Astrocyte of the spinal cord (primary cell): Measurements from ENCODE around the gene SOX6.

ENCODE experiments used
- DNase-seq: peaks from one replicate; pipeline ENCODE4 v3.0.0; 2011; ENCODE audit warnings: low read depth, low spot score
- H3K4me3 ChIP-seq: 2 replicates; pipeline ENCODE4 v1.5.1; 2011; ENCODE audit warnings: low read depth, mild to moderate bottlenecking, low read length, moderate library complexity
- in situ Hi-C: cut with HindIII; loops from 2 replicates; pipeline ENCODE4 v1.10.0; 2017; ENCODE audit warnings: low sequenced_read_pairs
- TF ChIP-seq, protein P1 (sequence below): IDR thresholded peaks from 2 replicates; pipeline ENCODE4 v1.5.1; 2012; ENCODE audit warnings: low read depth, mild to moderate bottlenecking, low read length, inconsistent platforms

SOX6 gene

DNA sequence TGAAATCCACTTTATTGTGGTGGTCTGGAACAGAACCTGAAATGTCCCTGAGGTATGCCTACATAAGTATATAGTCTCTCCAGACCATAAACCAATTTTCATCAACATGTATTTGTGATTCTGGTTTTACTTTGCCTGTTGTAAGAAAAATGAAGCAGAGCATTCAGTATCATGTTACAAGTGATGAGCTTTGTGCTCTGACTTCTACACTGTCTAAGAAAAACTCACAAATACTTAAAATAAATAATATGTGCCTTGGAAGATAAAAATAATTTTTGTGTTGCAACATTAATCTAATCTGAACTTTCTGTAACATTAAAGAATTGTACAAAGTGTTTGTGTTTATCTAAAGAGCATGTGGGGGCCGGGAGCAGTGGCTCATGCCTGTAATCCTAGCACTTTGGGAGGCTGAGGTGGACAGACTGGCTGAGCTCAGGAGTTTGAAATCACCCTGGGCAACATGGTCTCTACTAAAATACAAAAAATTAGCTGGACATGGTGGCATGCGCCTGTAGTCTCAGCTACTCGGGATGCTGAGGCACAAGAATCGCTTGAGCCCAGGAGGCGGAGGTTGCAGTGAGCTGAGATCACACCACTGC lies 219.5 kb downstream of the SOX6 start:
- TF ChIP-seq, protein P1, sequence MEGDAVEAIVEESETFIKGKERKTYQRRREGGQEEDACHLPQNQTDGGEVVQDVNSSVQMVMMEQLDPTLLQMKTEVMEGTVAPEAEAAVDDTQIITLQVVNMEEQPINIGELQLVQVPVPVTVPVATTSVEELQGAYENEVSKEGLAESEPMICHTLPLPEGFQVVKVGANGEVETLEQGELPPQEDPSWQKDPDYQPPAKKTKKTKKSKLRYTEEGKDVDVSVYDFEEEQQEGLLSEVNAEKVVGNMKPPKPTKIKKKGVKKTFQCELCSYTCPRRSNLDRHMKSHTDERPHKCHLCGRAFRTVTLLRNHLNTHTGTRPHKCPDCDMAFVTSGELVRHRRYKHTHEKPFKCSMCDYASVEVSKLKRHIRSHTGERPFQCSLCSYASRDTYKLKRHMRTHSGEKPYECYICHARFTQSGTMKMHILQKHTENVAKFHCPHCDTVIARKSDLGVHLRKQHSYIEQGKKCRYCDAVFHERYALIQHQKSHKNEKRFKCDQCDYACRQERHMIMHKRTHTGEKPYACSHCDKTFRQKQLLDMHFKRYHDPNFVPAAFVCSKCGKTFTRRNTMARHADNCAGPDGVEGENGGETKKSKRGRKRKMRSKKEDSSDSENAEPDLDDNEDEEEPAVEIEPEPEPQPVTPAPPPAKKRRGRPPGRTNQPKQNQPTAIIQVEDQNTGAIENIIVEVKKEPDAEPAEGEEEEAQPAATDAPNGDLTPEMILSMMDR, result no peak
- in situ Hi-C loops, result no loop called here
- no peak for DNase-seq
- H3K4me3 ChIP-seq, result no peak overlapping the region

DNA sequence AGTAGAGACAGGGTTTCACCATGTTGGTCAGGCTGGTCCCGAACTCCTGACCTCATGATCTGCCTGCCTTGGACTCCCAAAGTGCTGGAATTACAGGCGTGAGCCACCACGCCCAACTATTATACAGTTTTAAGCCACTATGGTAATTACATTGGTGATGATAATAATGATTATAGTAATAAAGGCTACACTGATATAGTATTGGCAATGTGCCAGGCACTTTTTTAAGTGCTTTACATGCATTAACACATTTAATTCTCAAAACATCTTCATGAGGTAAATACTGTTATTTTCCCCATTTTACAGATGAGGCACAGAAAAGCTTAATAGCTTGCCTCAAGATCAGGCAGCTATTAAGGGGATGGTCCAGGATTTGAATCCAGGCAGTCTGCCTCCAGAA lies 222.5 kb downstream of the SOX6 start:
- in situ Hi-C loops, result no loop called here
- TF ChIP-seq, protein P1, result no peak
- no peak for DNase-seq

GRCh38 chr11:16127732-16128131 lies 228.6 kb downstream of the SOX6 start:
- TF ChIP-seq, protein P1, result no peak
- no peak overlapping the region for H3K4me3 ChIP-seq
- in situ Hi-C loops, result no loop called here
- no peak for DNase-seq

More for the DNA sequence above, 222.5 kb downstream of the SOX6 start:
- no peak overlapping the region for H3K4me3 ChIP-seq

DNA sequence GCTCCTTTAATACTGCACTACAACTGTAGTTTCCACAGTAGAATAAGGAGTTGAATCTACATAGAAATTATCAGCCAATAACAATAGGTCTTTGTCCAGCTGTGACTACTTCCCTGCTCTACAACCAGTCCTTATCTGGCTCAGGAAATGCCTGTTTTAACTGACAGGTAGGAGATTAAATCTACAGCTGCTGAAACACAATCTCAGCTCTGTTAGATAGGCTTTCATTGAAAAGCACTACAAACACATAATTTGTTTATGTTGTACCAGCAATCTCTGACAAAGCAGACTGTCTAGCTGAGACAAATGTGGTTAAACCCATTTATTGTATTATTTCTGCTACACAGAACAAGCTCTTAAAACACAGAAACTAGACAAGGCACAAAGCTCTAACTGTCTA lies 230.0 kb downstream of the SOX6 start:
- in situ Hi-C loops, result no loop called here
- no peak for DNase-seq
- TF ChIP-seq, protein P1, result no peak
- no peak overlapping the region for H3K4me3 ChIP-seq

GRCh38 chr11:16125796-16126195 lies 230.6 kb downstream of the SOX6 start:
- in situ Hi-C loops, result no loop called here
- no peak overlapping the region for H3K4me3 ChIP-seq
- DNase-seq, result no peak
- TF ChIP-seq, protein P1, result no peak

DNA sequence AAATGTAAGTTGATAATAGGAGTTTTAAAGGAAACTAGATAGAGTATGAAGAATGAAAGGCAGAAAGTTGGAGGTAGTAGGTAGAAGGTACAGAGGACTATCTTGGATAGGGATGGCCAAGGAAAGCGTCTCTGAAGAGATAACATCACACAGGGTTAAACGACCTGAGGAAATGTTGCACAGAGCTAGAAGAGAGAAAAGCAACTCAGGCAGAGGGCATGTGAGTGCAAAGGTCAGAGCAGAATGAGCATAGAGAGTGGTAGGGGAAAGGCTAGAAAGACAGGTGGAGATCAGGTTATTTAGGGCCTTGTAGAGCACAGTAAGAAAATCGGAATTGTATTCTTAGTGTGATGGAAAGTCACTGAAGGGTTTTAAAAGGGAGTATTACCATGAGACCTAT lies 232.0 kb downstream of the SOX6 start:
- H3K4me3 ChIP-seq, result no peak overlapping the region
- no peak for DNase-seq
- in situ Hi-C loops, result no loop called here
- TF ChIP-seq, protein P1, result no peak
